Hepatocyte (in vitro differentiated cells): Measurements from ENCODE around the gene MYRIP.

Experiments used
- CTCF ChIP-seq: fragments of 200-600 bp; sonication (generic); IDR thresholded peaks from 2 replicates; pipeline ENCODE4 v1.5.1; 2016; ENCODE audit warnings: antibody characterized with exemption, mild to moderate bottlenecking; ENCODE audit not compliant: poor library complexity
- EZH2 ChIP-seq: fragments of 200-600 bp; sonication (generic); IDR thresholded peaks from 2 replicates; pipeline ENCODE4 v1.6.1; 2016; ENCODE audit warnings: antibody characterized with exemption, mild to moderate bottlenecking, borderline replicate concordance

- TF ChIP-seq CTCF (no peak), EZH2 (no peak)
Measured at GRCh38 chr3:40267937-40268724, 458.7 kb downstream of the MYRIP start.
